ENCODE measurements around the gene GAMT.

GRCh38 chr19:1361601-1362386 lies 39.5 kb downstream of the GAMT start:
- TF ChIP-seq CTCF (IDR thresholded peaks at IDR 0.05) (no peak), POLR2A (IDR thresholded peaks at IDR 0.05) (no peak)
